Measurements from ENCODE around the gene UBE2G2. TPM values are rescaled to one million over a fixed set of nuclear protein-coding genes. Genes with fewer than 3 reads are reported as not detected.

The UBE2G2 gene
- polyA plus RNA-seq, 1 donor (not counting 4 experiments of a cell fraction or from before 2014, with no cell fraction given) = 106 TPM

GRCh38 chr21:44738621-44739020, 63.0 kb downstream of the UBE2G2 start:
- no peak overlapping the region for H3K27ac ChIP-seq (ENCODE audit: control insufficient read depth, insufficient read depth, low read length)
- H3K79me2 ChIP-seq (ENCODE audit: control insufficient read depth, insufficient read depth, low read length) = no peaks in the 10 kb centered on the region
- TF ChIP-seq EZH2 (IDR thresholded peaks at IDR 0.05; ENCODE audit: low read length) (no peak), CTCF (optimal IDR thresholded peaks at IDR 0.05 in 1 of 3, IDR thresholded peaks at IDR 0.05 in 1 of 3, conservative IDR thresholded peaks at IDR 0.05 in 1 of 3; ENCODE audit: extremely low read depth in 1 of 3, insufficient read depth in 2 of 3, low read length in 3 of 3) (no peak)
- DNase-seq (ENCODE audit: low read depth, low spot score) (no peak), FAIRE-seq (no peak)
- H3K9me1 ChIP-seq (ENCODE audit: control insufficient read depth, extremely low read depth, insufficient read depth, low read length) = no peaks in the 10 kb centered on the region
- H3K9me3 ChIP-seq (ENCODE audit: control insufficient read depth, low read depth, low read length) = peaks cover 20% of the 10 kb centered on the region
- no peaks in the 10 kb centered on the region for H3K36me3 ChIP-seq (ENCODE audit: control insufficient read depth in 2 of 2, extremely low read depth in 1 of 2, insufficient read depth in 2 of 2, low read length in 2 of 2)
- H3K4me2 ChIP-seq (ENCODE audit: control insufficient read depth, extremely low read depth, insufficient read depth, low read depth, low read length) = no peak overlapping the region
- H2AFZ ChIP-seq (ENCODE audit: control insufficient read depth, low read length) = no peak overlapping the region
- H3K4me3 ChIP-seq (ENCODE audit: control insufficient read depth in 2 of 3, extremely low read depth in 1 of 3, insufficient read depth in 2 of 3, low read depth in 1 of 3, low read length in 3 of 3) = no peak overlapping the region
- no peaks in the 10 kb centered on the region for H4K20me1 ChIP-seq (ENCODE audit: control insufficient read depth, extremely low read depth, insufficient read depth, low read length)
- H3K9ac ChIP-seq (ENCODE audit: control insufficient read depth, extremely low read depth, insufficient read depth, low read length) = no peak overlapping the region
- no peaks in the 10 kb centered on the region for H3K27me3 ChIP-seq (ENCODE audit: control insufficient read depth, extremely low read depth, insufficient read depth, low read length)
- dilution Hi-C loops (cut with MboI; ENCODE audit: extremely low pct_ligation_motif_present, low sequenced_read_pairs) = loop anchor here (25.0 kb wide), 1 partner anchor 251 kb away; no protein-coding TSS in a partner anchor
- H3K4me1 ChIP-seq (ENCODE audit: control insufficient read depth, extremely low read depth, insufficient read depth, low read length) = no peaks in the 10 kb centered on the region

GRCh38 chr21:44737706-44738354, 63.8 kb downstream of the UBE2G2 start:
- H4K20me1 ChIP-seq (ENCODE audit: control insufficient read depth, extremely low read depth, insufficient read depth, low read length) = no peaks in the 10 kb centered on the region
- no peak overlapping the region for H3K9ac ChIP-seq (ENCODE audit: control insufficient read depth, extremely low read depth, insufficient read depth, low read length)
- no peak overlapping the region for H2AFZ ChIP-seq (ENCODE audit: control insufficient read depth, low read length)
- no peaks in the 10 kb centered on the region for H3K36me3 ChIP-seq (ENCODE audit: control insufficient read depth in 2 of 2, extremely low read depth in 1 of 2, insufficient read depth in 2 of 2, low read length in 2 of 2)
- H3K27ac ChIP-seq (ENCODE audit: control insufficient read depth, insufficient read depth, low read length) = no peak overlapping the region
- no peaks in the 10 kb centered on the region for H3K9me1 ChIP-seq (ENCODE audit: control insufficient read depth, extremely low read depth, insufficient read depth, low read length)
- no peak for DNase-seq (ENCODE audit: low read depth, low spot score)
- H3K9me3 ChIP-seq (ENCODE audit: control insufficient read depth, low read depth, low read length) = peaks cover 20% of the 10 kb centered on the region
- no peak overlapping the region for H3K4me3 ChIP-seq (ENCODE audit: control insufficient read depth in 2 of 3, extremely low read depth in 1 of 3, insufficient read depth in 2 of 3, low read depth in 1 of 3, low read length in 3 of 3)
- dilution Hi-C loops (cut with MboI; ENCODE audit: extremely low pct_ligation_motif_present, low sequenced_read_pairs) = loop anchor here (25.0 kb wide), 1 partner anchor 251 kb away; no protein-coding TSS in a partner anchor
- H3K27me3 ChIP-seq (ENCODE audit: control insufficient read depth, extremely low read depth, insufficient read depth, low read length) = no peaks in the 10 kb centered on the region
- no peaks in the 10 kb centered on the region for H3K79me2 ChIP-seq (ENCODE audit: control insufficient read depth, insufficient read depth, low read length)
- H3K4me2 ChIP-seq (ENCODE audit: control insufficient read depth, extremely low read depth, insufficient read depth, low read depth, low read length) = no peak overlapping the region
- H3K4me1 ChIP-seq (ENCODE audit: control insufficient read depth, extremely low read depth, insufficient read depth, low read length) = no peaks in the 10 kb centered on the region
- TF ChIP-seq EZH2 (IDR thresholded peaks at IDR 0.05; ENCODE audit: low read length) (no peak), CTCF (optimal IDR thresholded peaks at IDR 0.05 in 1 of 3, IDR thresholded peaks at IDR 0.05 in 1 of 3, conservative IDR thresholded peaks at IDR 0.05 in 1 of 3; ENCODE audit: extremely low read depth in 1 of 3, insufficient read depth in 2 of 3, low read length in 3 of 3) (no peak)
- no peak for FAIRE-seq
